IMR-90 (cell line): ENCODE data around the gene RUFY1. TPM values are rescaled to one million over a fixed set of nuclear protein-coding genes. Genes with fewer than 3 reads are reported as not detected.
"Not testable (repeated sequence)": the region's sequence is repeated elsewhere in the genome, so short reads cannot be mapped to it uniquely, and the experiment has no call there.

ENCODE experiments used
- ATAC-seq: fragments of 200-7000 bp; cut with Tn5 transposase; 2 replicates; pipeline ENCODE4 v1.9.1; 2020; ENCODE audit warnings: low read depth, mild to moderate bottlenecking, moderate library complexity
- BruUV-seq: library from RNA; stranded (reverse); fragments of 400-500 nt; replicated peaks from 2 replicates; lab custom pipeline; 2021; lab: Mats Ljungman, UMichigan
- CTCF ChIA-PET: fragments of 300-600 bp; formaldehyde crosslinking; extraction: SDS; loops from one replicate; lab custom pipeline; 2021; ENCODE audit warnings: antibody characterized with exemption; lab: Yijun Ruan, JAX
- POLR2A ChIA-PET: fragments of 300-600 bp; sonication (Branson Sonifier 250); formaldehyde crosslinking; loops from one replicate; lab custom pipeline; 2022; ENCODE audit warnings: antibody characterized with exemption; ENCODE audit not compliant: unreplicated experiment; lab: Charles Lee
- DNase-seq: peaks from one replicate; pipeline ENCODE4 v3.0.0; 2013
- H2AFZ ChIP-seq: replicated peaks from 2 replicates; pipeline ENCODE3; 2013; ENCODE audit warnings: low read length, mild to moderate bottlenecking; ENCODE audit not compliant: poor library complexity
- H2AK5ac ChIP-seq: 2 replicates; pipeline ENCODE4 v1.6.1; 2013; ENCODE audit warnings: low read depth, low read length, inconsistent platforms
- H2AK9ac ChIP-seq: replicated peaks from 2 replicates; pipeline ENCODE3; 2013; ENCODE audit warnings: mild to moderate bottlenecking, low read depth, low read length, moderate library complexity; ENCODE audit not compliant: poor library complexity
- H2BK120ac ChIP-seq: 2 replicates; pipeline ENCODE4 v1.6.1; 2013; ENCODE audit warnings: low read depth, low read length, inconsistent platforms
- H2BK15ac ChIP-seq: 3 replicates; pipeline ENCODE4 v1.6.1; 2013; ENCODE audit warnings: low read depth, low read length, inconsistent platforms
- H2BK20ac ChIP-seq: 2 replicates; pipeline ENCODE4 v1.6.1; 2013; ENCODE audit warnings: low read depth, mild to moderate bottlenecking, inconsistent platforms, low read length, moderate library complexity
- H2BK5ac ChIP-seq: 2 replicates; pipeline ENCODE4 v1.6.1; 2013; ENCODE audit warnings: mild to moderate bottlenecking, low read depth, low read length, inconsistent platforms; ENCODE audit not compliant: poor library complexity, severe bottlenecking
- H3K14ac ChIP-seq: replicated peaks from 2 replicates; pipeline ENCODE4 v1.6.1; 2013; ENCODE audit warnings: low read depth, low read length, inconsistent platforms
- H3K18ac ChIP-seq: 2 replicates; pipeline ENCODE4 v1.6.1; 2013; ENCODE audit warnings: low read depth, low read length, control low read depth
- H3K23ac ChIP-seq: 2 replicates; pipeline ENCODE4 v1.6.1; 2013; ENCODE audit warnings: low read depth, low read length, inconsistent platforms
- H3K27ac ChIP-seq: 2 replicates; pipeline ENCODE4 v1.5.1; 2013; ENCODE audit warnings: mild to moderate bottlenecking, control low read depth, low read length; ENCODE audit not compliant: insufficient read depth
- H3K27me3 ChIP-seq: 2 replicates; pipeline ENCODE4 v1.6.1; 2013; ENCODE audit warnings: low read length; ENCODE audit not compliant: control insufficient read depth, insufficient read depth
- H3K36me3 ChIP-seq: 2 replicates; pipeline ENCODE4 v1.6.1; 2013; ENCODE audit warnings: low read length, mixed read lengths; ENCODE audit not compliant: control insufficient read depth, insufficient read depth
- H3K4ac ChIP-seq: 2 replicates; pipeline ENCODE4 v1.6.1; 2013; ENCODE audit warnings: low read depth, low read length, inconsistent platforms
- H3K4me1 ChIP-seq: 2 replicates; pipeline ENCODE4 v1.6.1; 2013; ENCODE audit warnings: low read length, mixed read lengths; ENCODE audit not compliant: control insufficient read depth, insufficient read depth
- H3K4me2 ChIP-seq: 2 replicates; pipeline ENCODE4 v1.6.1; 2013; ENCODE audit warnings: low read depth, mild to moderate bottlenecking, control low read depth, low read length, moderate library complexity
- H3K4me3 ChIP-seq: 2 replicates; pipeline ENCODE4 v1.5.1; 2013; ENCODE audit warnings: low read depth, mild to moderate bottlenecking, control low read depth, low read length, moderate library complexity; ENCODE audit not compliant: insufficient read depth
- H3K56ac ChIP-seq: 2 replicates; pipeline ENCODE4 v1.6.1; 2013; ENCODE audit warnings: low read length, inconsistent platforms; ENCODE audit not compliant: insufficient read depth; ENCODE audit errors: extremely low read depth
- H3K79me1 ChIP-seq, 2 experiments: 2 replicates each; pipeline ENCODE4 v1.6.1; 2013; ENCODE audit warnings: low read length in 2 of 2, inconsistent platforms in 1 of 2, low read depth in 1 of 2
- H3K9ac ChIP-seq: 2 replicates; pipeline ENCODE4 v1.6.1; 2013; ENCODE audit warnings: low read depth, low read length, control low read depth
- H3K9me1 ChIP-seq: 2 replicates; pipeline ENCODE4 v1.6.1; 2013; ENCODE audit warnings: low read length, inconsistent platforms; ENCODE audit not compliant: insufficient read depth
- H3K9me3 ChIP-seq: 2 replicates; pipeline ENCODE4 v1.6.1; 2013; ENCODE audit warnings: low read length; ENCODE audit not compliant: control insufficient read depth, insufficient read depth
- H4K20me1 ChIP-seq: 2 replicates; pipeline ENCODE4 v1.6.1; 2013; ENCODE audit warnings: low read length, inconsistent platforms; ENCODE audit not compliant: insufficient read depth
- H4K5ac ChIP-seq: 2 replicates; pipeline ENCODE4 v1.6.1; 2013; ENCODE audit warnings: mild to moderate bottlenecking, low read depth, low read length, control low read depth
- H4K8ac ChIP-seq, 2 experiments: 2 replicates each; pipeline ENCODE4 v1.6.1; 2013; ENCODE audit warnings: low read depth in 2 of 2, low read length in 2 of 2, control low read depth in 1 of 2, inconsistent platforms in 1 of 2
- H4K91ac ChIP-seq: 2 replicates; pipeline ENCODE4 v1.6.1; 2013; ENCODE audit warnings: low read depth, low read length, inconsistent platforms; ENCODE audit not compliant: insufficient read depth
- CEBPB ChIP-seq: IDR thresholded peaks from 2 replicates; pipeline ENCODE4 v1.6.1; 2012; ENCODE audit warnings: low read depth, low read length, improper control_type of control experiment
- MAZ ChIP-seq: IDR thresholded peaks from 2 replicates; pipeline ENCODE4 v1.6.1; 2012; ENCODE audit warnings: low read depth, mild to moderate bottlenecking, low read length, improper control_type of control experiment, moderate library complexity, borderline replicate concordance
- RAD21 ChIP-seq: IDR thresholded peaks from 2 replicates; pipeline ENCODE4 v1.6.1; 2012; ENCODE audit warnings: low read length, improper control_type of control experiment
- RFX5 ChIP-seq: IDR thresholded peaks from 2 replicates; pipeline ENCODE4 v1.8.0; 2012; ENCODE audit warnings: low read depth, mild to moderate bottlenecking, low read length, moderate library complexity
- SMC3 ChIP-seq: fragments of 150-350 bp; IDR thresholded peaks from 2 replicates; pipeline ENCODE4 v1.6.1; 2016; ENCODE audit warnings: low read depth, mild to moderate bottlenecking, antibody characterized with exemption, low read length, moderate library complexity
- WGBS, 2 experiments: methylation state at CpG; one replicate each; pipeline versions ENCODE4 v1.1.5 to v1.1.7; 2013; ENCODE audit warnings: missing lambda C conversion rate in 2 of 2; ENCODE audit not compliant: insufficient read length in 1 of 2; ENCODE audit errors: extremely low coverage in 2 of 2; 5-methylcytosine and 5-hydroxymethylcytosine counted together
- dilution Hi-C: fragments of 300-500 bp; cut with HindIII; formaldehyde crosslinking; loops from one replicate; pipeline ENCODE4 v1.14.3; 2018; ENCODE audit warnings: low sequenced_read_pairs; ENCODE audit not compliant: unreplicated experiment
- in situ Hi-C: fragments of 300-500 bp; cut with MboI; formaldehyde crosslinking; loops from 3 replicates; pipeline ENCODE4 v1.14.3; 2019; ENCODE audit warnings: low sequenced_read_pairs, inconsistent platforms, mixed read lengths
- intact Hi-C: fragments of 100-400 bp; cut with micrococcal nuclease; formaldehyde crosslinking; loops from 2 replicates; pipeline ENCODE4 v1.10.0; 2022
- polyA plus RNA-seq, 3 experiments: library from polyadenylated mRNA; depleted of rRNA; stranded (reverse); fragments of >200 nt; gene quantifications; 2 replicates each; pipeline ENCODE4 v1.2.3, GENCODE V29; 2012; ENCODE audit warnings: low replicate concordance in 1 of 3
- total RNA-seq: library from RNA; depleted of rRNA; stranded (reverse); fragments of >200 nt; gene quantifications from 2 replicates; pipeline ENCODE4 v1.2.3, GENCODE V29; 2012
- TF ChIP-seq, protein P1 (sequence below): fragments of 150-350 bp; IDR thresholded peaks from 2 replicates; pipeline ENCODE4 v1.6.1; 2017; ENCODE audit warnings: mild to moderate bottlenecking, antibody characterized with exemption, low read length, low read depth

RUFY1 gene
- total and polyA plus RNA-seq, 2 of the 4 experiments (the other 2 are of a cell fraction) = 19.5 to 21.8 TPM

DNA sequence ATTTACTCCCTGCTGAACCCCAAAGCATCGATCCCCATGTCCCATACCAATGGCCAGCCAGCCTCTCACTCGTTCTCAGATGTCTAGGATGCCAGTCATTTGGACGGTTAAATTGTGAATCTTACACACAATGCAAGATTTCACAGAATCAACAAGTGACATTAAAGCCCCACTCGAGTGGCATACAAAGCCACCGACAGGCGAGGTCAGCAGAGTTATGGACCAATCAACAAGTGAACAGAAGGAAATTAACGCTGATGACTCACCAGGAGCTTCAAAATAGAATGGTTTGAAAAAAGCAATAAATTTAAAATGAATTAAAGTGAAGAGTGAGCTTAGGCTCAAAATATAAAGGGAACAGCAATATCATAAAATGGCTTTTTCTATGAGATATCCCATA, 8.2 kb upstream of the RUFY1 start:
- dilution Hi-C loops = no loop called here
- no peak overlapping the region for H2AK5ac ChIP-seq

DNA sequence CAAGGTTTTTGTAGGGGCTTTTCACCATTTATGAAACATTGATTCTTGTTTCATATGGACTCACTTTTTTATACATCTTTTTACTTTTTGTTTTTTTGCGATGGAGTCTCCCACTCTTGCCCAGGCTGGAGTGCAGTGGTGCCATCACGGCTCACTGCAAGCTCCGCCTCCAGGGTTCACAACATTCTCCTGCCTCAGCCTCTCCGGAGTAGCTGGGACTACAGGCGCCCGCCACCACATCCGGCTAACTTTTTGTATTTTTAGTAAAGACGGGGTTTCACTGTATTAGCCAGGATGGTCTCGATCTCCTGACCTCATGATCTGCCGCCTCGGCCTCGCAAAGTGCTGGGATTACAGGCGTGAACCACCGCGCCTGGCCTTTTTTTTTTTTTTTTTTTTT, 7.1 kb upstream of the RUFY1 start:
- H3K36me3 ChIP-seq, intact Hi-C loops, H3K27me3 ChIP-seq, POLR2A ChIA-PET, H3K56ac ChIP-seq, H4K91ac ChIP-seq, H2BK5ac ChIP-seq, H3K14ac ChIP-seq, H3K4me1 ChIP-seq, H3K18ac ChIP-seq, H3K23ac ChIP-seq, H3K4ac ChIP-seq, H3K9ac ChIP-seq, in situ Hi-C loops, H3K9me3 ChIP-seq, H2BK20ac ChIP-seq, H4K20me1 ChIP-seq, H3K9me1 ChIP-seq, ATAC-seq, H2AK5ac ChIP-seq, H2BK15ac ChIP-seq, BruUV-seq, H3K4me2 ChIP-seq, dilution Hi-C loops, H4K5ac ChIP-seq, H2BK120ac ChIP-seq, H4K8ac ChIP-seq, H3K79me1 ChIP-seq, CTCF ChIA-PET, H2AFZ ChIP-seq, H3K4me3 ChIP-seq, DNase-seq, H3K27ac ChIP-seq, H2AK9ac ChIP-seq: not testable (repeated sequence)
- WGBS, 2 experiments = 77% methylated on average over 7 of the region's 15 CpGs; no CpG with 5 or more reads in 1 of the 2 experiments

More for the DNA sequence above, 8.2 kb upstream of the RUFY1 start:
- no peak overlapping the region for H3K27ac ChIP-seq
- H2AFZ ChIP-seq = no peak overlapping the region
- no peak overlapping the region for H3K14ac ChIP-seq
- no peak overlapping the region for H4K91ac ChIP-seq
- no peak overlapping the region for H3K18ac ChIP-seq
- no peak overlapping the region for H3K23ac ChIP-seq
- in situ Hi-C loops (no loop called here), intact Hi-C loops (no loop called here)
- no peak overlapping the region for H2BK120ac ChIP-seq
- H2BK5ac ChIP-seq = no peak overlapping the region
- ChIA-PET POLR2A (interaction anchor here (0.6 kb wide), 1 partner anchor 363 kb away, joined by 11 read pairs; no protein-coding TSS in a partner anchor), CTCF (interaction anchor here (0.6 kb wide), 1 partner anchor 9 kb away, joined by 4 read pairs; no protein-coding TSS in a partner anchor)
- no peak overlapping the region for H4K5ac ChIP-seq
- H3K56ac ChIP-seq = no peak overlapping the region
- H3K4me2 ChIP-seq = no peak overlapping the region
- no peak overlapping the region for H2BK20ac ChIP-seq
- 0 out of 2 replicates have a peak, but pooled peaks cover 2% of the 10 kb centered on the region for H3K4me1 ChIP-seq
- H3K4ac ChIP-seq = no peak overlapping the region
- H4K8ac ChIP-seq = no peak overlapping the region
- no peaks in the 10 kb centered on the region for H3K79me1 ChIP-seq
- no peaks in the 10 kb centered on the region for H3K27me3 ChIP-seq
- H3K4me3 ChIP-seq = no peak overlapping the region
- TF ChIP-seq RFX5 (no peak), SMC3 (no peak), RAD21 (no peak), MAZ (no peak), CEBPB (no peak)
- TF ChIP-seq, protein P1, sequence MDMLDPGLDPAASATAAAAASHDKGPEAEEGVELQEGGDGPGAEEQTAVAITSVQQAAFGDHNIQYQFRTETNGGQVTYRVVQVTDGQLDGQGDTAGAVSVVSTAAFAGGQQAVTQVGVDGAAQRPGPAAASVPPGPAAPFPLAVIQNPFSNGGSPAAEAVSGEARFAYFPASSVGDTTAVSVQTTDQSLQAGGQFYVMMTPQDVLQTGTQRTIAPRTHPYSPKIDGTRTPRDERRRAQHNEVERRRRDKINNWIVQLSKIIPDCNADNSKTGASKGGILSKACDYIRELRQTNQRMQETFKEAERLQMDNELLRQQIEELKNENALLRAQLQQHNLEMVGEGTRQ = no peak
- no peak for ATAC-seq
- no peaks in the 10 kb centered on the region for H3K36me3 ChIP-seq
- BruUV-seq = no TSS peak
- no peak overlapping the region for H2BK15ac ChIP-seq
- H2AK9ac ChIP-seq = no peak overlapping the region
- no peaks in the 10 kb centered on the region for H3K9me1 ChIP-seq
- WGBS, 2 experiments = 80% methylated on average over 1 of the region's 7 CpGs; no CpG with 5 or more reads in 1 of the 2 experiments
- H4K20me1 ChIP-seq = no peaks in the 10 kb centered on the region
- DNase-seq = no peak
- H3K9ac ChIP-seq = no peak overlapping the region
- no peaks in the 10 kb centered on the region for H3K9me3 ChIP-seq
